K562 (cell line): ENCODE data around the gene VWC2L. TPM values are rescaled to one million over a fixed set of nuclear protein-coding genes. Genes with fewer than 3 reads are reported as not detected.

Experiments
- ATAC-seq: fragments of 200-7000 bp; cut with Tn5 transposase; 3 replicates; pipeline ENCODE4 v1.9.1; 2020; ENCODE audit warnings: moderate library complexity
- BruUV-seq: library from RNA; stranded (reverse); fragments of 400-500 nt; replicated peaks from 2 replicates; lab custom pipeline; 2021; lab: Mats Ljungman, UMichigan
- CTCF ChIA-PET: fragments of 300-600 bp; formaldehyde crosslinking; extraction: SDS; loops from one replicate; lab custom pipeline; 2021; ENCODE audit warnings: low intra/inter-chr PET ratio; lab: Yijun Ruan, JAX
- POLR2A ChIA-PET: fragments of 300-600, 350-650 bp; sonication (Branson Sonifier 250); formaldehyde crosslinking; extraction: SDS; loops from one replicate; lab custom pipeline; 2021; ENCODE audit warnings: antibody characterized with exemption, inconsistent platforms; lab: Yijun Ruan, JAX
- DNase-seq, 4 experiments: peaks; one replicate each; pipeline versions ENCODE4 v3.0.0 to v3.0.0-alpha.2; 2011 to 2018; ENCODE audit warnings: low spot score in 3 of 4, mixed read lengths in 3 of 4; ENCODE audit errors: extremely low read depth in 1 of 4
- FAIRE-seq: peaks from 2 replicates; lab custom pipeline; 2011; peaks lifted over from hg19 to GRCh38; lab: Jason Lieb, UNC
- H2AFZ ChIP-seq: 2 replicates; pipeline ENCODE4 v1.6.0; 2011; ENCODE audit warnings: low read depth, low read length, control low read depth, inconsistent platforms
- H3K27ac ChIP-seq: fragments of 200-600 bp; 3 replicates; pipeline ENCODE4 v1.8.0; 2011; ENCODE audit warnings: low read depth, mild to moderate bottlenecking, control low read depth, inconsistent platforms, low read length, moderate library complexity, mixed read lengths; ENCODE audit errors: extremely low read depth
- H3K27me3 ChIP-seq, 2 experiments: fragments of 300-600 bp in 1 of 2; 2 replicates in 1 of 2; 3 replicates in 1 of 2; pipeline versions ENCODE4 v1.6.0 to v1.8.0; 2011; ENCODE audit warnings: inconsistent platforms in 2 of 2, low read length in 2 of 2, mild to moderate bottlenecking in 1 of 2, mixed read lengths in 1 of 2, moderate library complexity in 1 of 2; ENCODE audit not compliant: control insufficient read depth in 2 of 2, insufficient read depth in 2 of 2
- H3K36me3 ChIP-seq: fragments of 300-600 bp; 3 replicates; pipeline ENCODE4 v1.8.0; 2011; ENCODE audit warnings: mild to moderate bottlenecking, low read length, inconsistent platforms; ENCODE audit not compliant: control insufficient read depth, insufficient read depth
- H3K4me1 ChIP-seq, 2 experiments: fragments of 200-600 bp in 1 of 2; replicated peaks in 1 of 2; 2 replicates in 1 of 2; 3 replicates in 1 of 2; pipeline versions ENCODE4 v1.5.1 to v1.8.0; 2011; ENCODE audit warnings: inconsistent platforms in 2 of 2, low read length in 2 of 2, mild to moderate bottlenecking in 1 of 2, mixed read lengths in 1 of 2, moderate library complexity in 1 of 2; ENCODE audit not compliant: control insufficient read depth in 2 of 2, insufficient read depth in 2 of 2
- H3K4me2 ChIP-seq: 2 replicates; pipeline ENCODE4 v1.6.1; 2011; ENCODE audit warnings: low read length, control low read depth, inconsistent platforms, mixed read lengths; ENCODE audit not compliant: insufficient read depth
- H3K4me3 ChIP-seq: fragments of 200-600 bp; sonication (generic), shearing (Covaris generic); 2 replicates; pipeline ENCODE4 v1.5.1; 2016; ENCODE audit warnings: control low read depth, inconsistent platforms
- H3K79me2 ChIP-seq: fragments of 200-600 bp; 3 replicates; pipeline ENCODE4 v1.8.0; 2011; ENCODE audit warnings: low read length, inconsistent platforms; ENCODE audit not compliant: control insufficient read depth, insufficient read depth
- H3K9ac ChIP-seq, 2 experiments: 2 replicates each; pipeline versions ENCODE4 v1.6.0 to v1.6.1; 2011; ENCODE audit warnings: low read depth in 2 of 2, low read length in 2 of 2, control low read depth in 1 of 2, inconsistent platforms in 1 of 2, mild to moderate bottlenecking in 1 of 2, mixed read lengths in 1 of 2; ENCODE audit not compliant: insufficient read depth in 1 of 2
- H3K9me1 ChIP-seq: one replicate; pipeline ENCODE4 v1.6.0; 2011; ENCODE audit warnings: inconsistent platforms, mild to moderate bottlenecking, low read length, moderate library complexity; ENCODE audit not compliant: control insufficient read depth, insufficient read depth
- H3K9me3 ChIP-seq: replicated peaks from 2 replicates; pipeline ENCODE4 v1.5.1; 2011; ENCODE audit warnings: low read depth, low read length, inconsistent platforms; ENCODE audit not compliant: control insufficient read depth, insufficient read depth
- H4K20me1 ChIP-seq: replicated peaks from 2 replicates; pipeline ENCODE4 v1.6.1; 2011; ENCODE audit warnings: low read length, inconsistent platforms, mixed read lengths; ENCODE audit not compliant: control insufficient read depth, insufficient read depth
- FOXA3 ChIP-seq, 2 experiments: fragments of 450-650 bp in 1 of 2; sonication (generic) in 1 of 2; formaldehyde crosslinking; IDR thresholded peaks in 1 of 2; conservative IDR thresholded peaks in 1 of 2; 2 replicates each; pipeline versions ENCODE4 v1.4.0 to v1.8.0; 2020 to 2022; ENCODE audit warnings: mild to moderate bottlenecking in 2 of 2, missing genetic modification reagents in 1 of 2
- HDAC8 ChIP-seq: fragments of 450-650 bp; IDR thresholded peaks from 2 replicates; pipeline ENCODE4 v1.6.1; 2016; ENCODE audit warnings: mild to moderate bottlenecking, missing genetic modification characterization, moderate library complexity, missing compliant biosample characterization
- LARP7 ChIP-seq: fragments of 450-650 bp; IDR thresholded peaks from 2 replicates; pipeline ENCODE4 v1.6.1; 2016
- ZNF347 ChIP-seq: fragments of 450-650 bp; formaldehyde crosslinking; IDR thresholded peaks from 2 replicates; pipeline ENCODE4 v1.4.0; 2020; ENCODE audit warnings: low read depth, mild to moderate bottlenecking, moderate library complexity
- WGBS: fragments of 100-300 bp; shearing (Covaris generic); methylation state at CpG from one replicate; pipeline ENCODE4 v1.1.6; 2016; ENCODE audit warnings: low coverage, mixed read lengths; ENCODE audit not compliant: insufficient coverage; ENCODE audit errors: missing lambda C conversion rate; 5-methylcytosine and 5-hydroxymethylcytosine counted together
- in situ Hi-C: fragments of 300-500 bp; cut with MboI; formaldehyde crosslinking; loops from 4 replicates; pipeline ENCODE4 v1.15.0; 2018; ENCODE audit warnings: inconsistent platforms, mixed read lengths
- intact Hi-C: fragments of 100-400 bp; cut with micrococcal nuclease; formaldehyde crosslinking; loops from 2 replicates; pipeline ENCODE4 v1.14.2; 2022
- polyA plus RNA-seq, 8 experiments: library from polyadenylated mRNA; depleted of rRNA in 4 of 8; stranded (reverse) in 5 of 8; unstranded in 3 of 8; fragments of >200 nt; fragmentation: Nextera tagmentation in 2 of 8; fragmentation: Illumina TruSeq in 1 of 8; extraction: Ambion mirVana in 2 of 8; extraction: Trizol in 1 of 8; gene quantifications; 2 replicates each; pipeline versions ENCODE4 v1.2.1 to v1.2.3, GENCODE V29; 2011 to 2014; ENCODE audit warnings: inconsistent platforms in 1 of 8, missing spikeins in 1 of 8
- total RNA-seq, 7 experiments: library from RNA; depleted of rRNA in 6 of 7; stranded (reverse); fragments of >200 nt in 6 of 7; fragmentation: Illumina TruSeq in 2 of 7; extraction: Trizol in 2 of 7; gene quantifications; 2 replicates each; pipeline versions ENCODE4 v1.2.1 to v1.2.3, GENCODE V29; 2011 to 2021; ENCODE audit warnings: low replicate concordance in 1 of 7

Gene VWC2L
- total and polyA plus RNA-seq, 9 of the 15 experiments (the other 6 are each of a cell fraction or from before 2014, with no cell fraction given): not detected

GRCh38 chr2:214550786-214551185 lies 139.9 kb downstream of the VWC2L start:
- no peak for TF ChIP-seq HDAC8 (tag)
- no peak for TF ChIP-seq LARP7
- TF ChIP-seq FOXA3 (CRISPR knock-in tag; conservative IDR thresholded peaks at IDR 0.05 in 1 of 2, IDR thresholded peaks at IDR 0.05 in 1 of 2): no peak
- in situ Hi-C loops: no loop called here
- WGBS: 4% methylated on average over 3 of the region's 3 CpGs

DNA sequence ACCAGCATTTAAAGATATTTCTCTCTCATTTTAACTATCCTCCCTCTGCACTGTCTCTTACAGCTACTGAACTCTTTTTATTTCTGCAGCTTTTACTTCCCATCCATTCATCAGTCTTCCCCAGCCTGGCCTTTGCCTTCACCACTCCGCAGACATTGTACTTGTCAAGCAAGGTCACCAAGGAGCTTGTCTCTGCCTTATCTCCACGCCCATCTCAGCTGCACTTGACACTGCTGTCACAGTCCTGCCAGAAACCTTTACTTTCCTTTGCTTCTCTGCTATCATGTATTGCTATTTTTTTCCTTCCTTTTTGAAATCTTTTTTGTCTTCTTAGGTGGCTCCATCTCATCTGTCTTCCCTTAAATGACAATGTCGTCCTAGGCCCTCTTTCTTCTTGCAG lies 147.0 kb downstream of the VWC2L start:
- no peak overlapping the region for H3K4me2 ChIP-seq
- ATAC-seq (no peak), FAIRE-seq (no peak), DNase-seq (no peak)
- POLR2A ChIA-PET: no interaction called here
- no peaks in the 10 kb centered on the region for H3K9me1 ChIP-seq
- CTCF ChIA-PET: no interaction called here
- no peaks in the 10 kb centered on the region for H3K9me3 ChIP-seq
- intact Hi-C loops: no loop called here
- no peaks in the 10 kb centered on the region for H3K4me1 ChIP-seq
- H2AFZ ChIP-seq: no peak overlapping the region
- H4K20me1 ChIP-seq: no peaks in the 10 kb centered on the region
- no TSS peak for BruUV-seq
- no peak overlapping the region for H3K27ac ChIP-seq
- H3K79me2 ChIP-seq: no peaks in the 10 kb centered on the region
- no peak for TF ChIP-seq ZNF347 (CRISPR knock-in tag)
- 6% methylated on average over 3 of the region's 3 CpGs for WGBS
- H3K9ac ChIP-seq: no peak overlapping the region
- H3K27me3 ChIP-seq: no peaks in the 10 kb centered on the region
- H3K36me3 ChIP-seq: no peaks in the 10 kb centered on the region
- in situ Hi-C loops: no loop called here
- H3K4me3 ChIP-seq: no peak overlapping the region

More at GRCh38 chr2:214550786-214551185, 139.9 kb downstream of the VWC2L start:
- Histone ChIP-seq H3K4me2 (no peak overlapping the region), H4K20me1 (no peaks in the 10 kb centered on the region), H3K4me3 (no peak overlapping the region), H3K27me3 (no peaks in the 10 kb centered on the region), H3K27ac (no peak overlapping the region), H3K9me3 (no peaks in the 10 kb centered on the region), H2AFZ (no peak overlapping the region), H3K9ac (no peak overlapping the region), H3K79me2 (no peaks in the 10 kb centered on the region), H3K9me1 (no peaks in the 10 kb centered on the region), H3K4me1 (no peaks in the 10 kb centered on the region), H3K36me3 (no peaks in the 10 kb centered on the region)
- BruUV-seq: no TSS peak
- POLR2A ChIA-PET: no interaction called here
- CTCF ChIA-PET: no interaction called here
- ATAC-seq (no peak), FAIRE-seq (no peak), DNase-seq (no peak)
- intact Hi-C loops: no loop called here
